Left colon (tissue), 2 donors: ENCODE measurements around the gene GTF2F1. TPM values are rescaled to one million over a fixed set of nuclear protein-coding genes. Genes with fewer than 3 reads are reported as not detected.
"Not testable (repeated sequence)": the region's sequence is repeated elsewhere in the genome, so short reads cannot be mapped to it uniquely, and the experiment has no call there.

Experiments used
- ATAC-seq: fragments of 200-7000 bp; cut with Tn5 transposase; one replicate; pipeline ENCODE4 v1.9.1; 2020; ENCODE audit warnings: mild to moderate bottlenecking, moderate library complexity
- DNase-seq, 2 donors: peaks; one replicate each; pipeline ENCODE4 v3.0.0-alpha.2; 2020
- intact Hi-C, 2 donors: fragments of 100-400 bp; cut with DNase I in 1 of 2; cut with micrococcal nuclease in 1 of 2; formaldehyde crosslinking; loops; one replicate each; pipeline versions ENCODE4 v1.11.2 to v1.14.0; 2022; cut with DNase I, micrococcal nuclease
- total RNA-seq, 2 donors: library from RNA; stranded (reverse); fragmentation: NEBNext Ultra II Directional; extraction: Animal tissue kit (Norgen Biotek cat#: 25700); gene quantifications; one replicate each; pipeline ENCODE4 v1.2.1, GENCODE V29; 2021
- donor health status: DM: no; HTN: no; CAD: no.
- donor health status: DM: yes; HTN: yes; CAD: no.

The GTF2F1 gene
- total RNA-seq, 2 donors from 2014 or later: 52.7 to 58.9 TPM

DNA sequence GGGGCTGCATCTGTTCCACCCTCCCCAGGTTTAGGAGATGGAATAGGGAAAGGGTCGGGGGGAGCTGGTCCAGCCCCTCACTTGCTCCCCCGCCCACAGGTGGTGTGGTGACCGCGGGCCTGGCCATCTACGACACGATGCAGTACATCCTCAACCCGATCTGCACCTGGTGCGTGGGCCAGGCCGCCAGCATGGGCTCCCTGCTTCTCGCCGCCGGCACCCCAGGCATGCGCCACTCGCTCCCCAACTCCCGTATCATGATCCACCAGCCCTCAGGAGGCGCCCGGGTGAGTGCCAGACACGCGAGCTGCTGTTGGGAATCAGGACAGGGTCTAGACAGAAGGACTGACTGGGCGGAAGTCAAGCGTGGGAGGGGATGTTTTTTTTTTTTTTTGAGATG is 28.6 kb downstream of the GTF2F1 start:
- DNase-seq: no peak
- intact Hi-C loops: no loop called here
- ATAC-seq: no peak

DNA sequence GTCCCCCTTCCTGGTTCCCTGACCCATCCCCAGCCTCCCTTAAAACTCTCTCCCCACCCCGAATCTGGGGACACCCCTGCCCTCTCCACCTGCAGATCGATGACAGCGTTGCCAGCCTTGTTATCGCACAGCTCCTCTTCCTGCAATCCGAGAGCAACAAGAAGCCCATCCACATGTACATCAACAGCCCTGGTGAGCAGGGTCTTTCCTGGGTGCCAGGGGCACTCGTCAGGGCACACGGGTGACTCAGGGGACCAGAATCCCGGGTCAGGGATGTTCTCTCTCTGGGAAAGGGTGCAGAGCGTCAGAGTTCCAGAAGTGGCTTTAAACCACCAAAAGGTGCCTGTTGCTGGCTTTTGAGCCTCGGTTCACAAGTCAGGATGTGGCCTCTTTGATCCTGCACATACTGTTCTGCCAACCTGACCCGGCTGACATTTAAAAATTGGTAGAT is 30.6 kb downstream of the GTF2F1 start:
- intact Hi-C loops: no loop called here
- ATAC-seq: no peak
- DNase-seq: no peak

DNA sequence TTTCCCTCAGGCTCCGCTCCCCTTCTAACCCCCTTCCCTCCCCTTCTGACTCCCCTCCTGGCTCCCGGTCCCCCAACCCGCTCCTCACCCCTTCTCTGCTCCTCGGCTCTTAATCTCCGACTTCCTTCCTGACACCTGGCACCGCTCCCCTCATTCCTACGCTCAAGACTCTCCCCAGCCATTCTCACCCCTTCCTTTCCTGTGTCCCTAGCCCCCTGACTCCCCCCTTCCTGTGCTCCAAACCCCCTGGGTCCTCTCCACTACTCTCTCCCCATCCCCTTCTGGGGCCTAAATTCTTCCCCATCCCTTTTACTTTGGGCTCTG is 31.0 kb downstream of the GTF2F1 start:
- ATAC-seq: peak; percentile 32
- intact Hi-C loops: no loop called here
- no peak for DNase-seq

DNA sequence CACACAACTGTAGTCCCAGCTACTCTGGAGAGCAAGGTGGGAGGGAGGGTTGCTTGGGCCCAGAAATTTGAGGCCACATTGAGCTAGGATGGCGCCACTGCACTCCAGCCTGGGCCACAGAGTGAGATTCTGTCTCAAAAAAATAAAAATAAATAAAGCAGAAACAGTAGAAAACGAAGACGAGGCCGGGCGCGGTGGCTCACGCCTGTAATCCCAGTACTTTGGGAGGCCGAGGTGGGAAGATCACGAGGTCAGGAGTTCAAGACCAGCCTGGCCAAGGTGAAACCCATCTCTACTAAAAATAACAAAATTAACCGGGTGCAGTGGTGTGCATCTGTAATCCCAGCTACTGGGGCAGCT is 32.1 kb downstream of the GTF2F1 start:
- ATAC-seq, DNase-seq, intact Hi-C loops: not testable (repeated sequence)

DNA sequence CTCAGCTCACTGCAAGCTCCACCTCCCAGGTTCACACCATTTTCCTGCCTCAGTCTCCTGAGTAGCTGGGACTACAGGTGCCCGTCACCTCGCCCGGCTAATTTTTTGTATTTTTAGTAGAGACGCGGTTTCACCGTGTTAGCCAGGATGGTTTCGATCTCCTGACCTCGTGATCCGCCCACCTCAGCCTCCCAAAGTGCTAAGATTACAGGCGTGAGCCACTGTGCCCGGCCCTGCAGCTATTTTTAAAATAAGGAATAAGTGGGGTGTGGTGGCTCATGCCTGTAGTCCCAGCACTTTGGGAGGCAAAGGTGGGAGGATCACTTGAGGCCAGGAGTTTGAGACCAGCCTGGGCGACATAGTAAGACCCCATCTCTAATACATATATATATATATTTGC is 32.5 kb downstream of the GTF2F1 start:
- ATAC-seq, intact Hi-C loops: not testable (repeated sequence)

DNA sequence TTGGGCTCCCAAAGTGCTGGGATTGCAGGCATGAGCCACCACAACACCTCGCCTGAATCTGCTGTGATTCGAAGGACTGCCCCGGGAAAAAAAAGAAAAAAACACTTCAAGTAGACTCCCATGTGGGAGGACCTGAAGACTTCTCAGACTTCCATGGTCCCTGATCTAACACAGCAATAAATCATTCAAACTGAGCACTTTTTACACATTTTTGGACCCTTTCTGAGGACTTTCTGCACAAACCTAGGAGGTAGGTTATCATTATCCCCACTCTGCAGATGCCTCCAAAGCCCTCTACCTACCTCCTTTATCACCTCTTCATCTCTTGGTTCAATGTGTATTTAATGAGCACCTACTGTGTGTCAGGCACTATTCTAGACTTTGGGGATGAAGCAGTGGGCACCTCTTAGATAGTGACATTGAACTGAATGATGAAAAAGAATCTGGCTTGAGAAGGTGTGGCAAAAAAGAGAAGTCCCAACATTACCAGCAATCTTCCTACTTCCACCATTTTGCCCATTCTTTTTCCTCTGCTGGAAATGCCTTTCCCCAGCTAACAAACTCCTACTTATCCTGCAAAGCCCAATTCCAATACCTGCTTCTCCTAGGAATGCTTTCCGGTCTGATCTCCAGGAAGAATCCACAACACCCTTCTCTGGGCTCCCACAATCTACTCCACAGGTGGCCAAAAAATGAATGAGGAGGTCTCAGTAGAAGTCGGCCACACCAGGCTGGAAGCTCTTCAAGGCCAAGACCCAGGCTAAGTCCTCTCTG is 33.2 kb downstream of the GTF2F1 start:
- no peak for ATAC-seq
- intact Hi-C loops: no loop called here
- no peak for DNase-seq

More for the DNA sequence above, 32.5 kb downstream of the GTF2F1 start:
- DNase-seq: not testable (repeated sequence)

DNA sequence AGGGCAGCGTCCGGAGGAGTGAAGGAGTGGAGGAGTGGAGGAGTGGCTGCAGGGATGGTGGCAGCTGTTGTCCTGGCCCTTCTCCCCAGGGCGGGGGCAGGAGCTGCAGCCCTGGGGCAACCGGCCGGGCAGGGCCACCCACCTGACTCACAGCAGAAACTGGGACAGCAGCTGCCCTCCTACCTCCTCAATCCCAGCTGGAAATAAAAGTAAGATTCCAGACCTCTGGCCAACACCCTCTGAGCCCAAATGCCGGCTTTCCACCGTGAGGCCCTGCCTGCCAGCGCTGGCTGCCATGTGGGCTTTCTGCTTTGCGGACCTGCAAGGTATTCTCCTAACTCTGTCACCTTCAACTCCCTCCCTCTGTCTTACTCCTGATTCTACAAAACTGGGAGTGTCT is 35.0 kb downstream of the GTF2F1 start:
- ATAC-seq: no peak
- DNase-seq: no peak
- intact Hi-C loops: no loop called here

DNA sequence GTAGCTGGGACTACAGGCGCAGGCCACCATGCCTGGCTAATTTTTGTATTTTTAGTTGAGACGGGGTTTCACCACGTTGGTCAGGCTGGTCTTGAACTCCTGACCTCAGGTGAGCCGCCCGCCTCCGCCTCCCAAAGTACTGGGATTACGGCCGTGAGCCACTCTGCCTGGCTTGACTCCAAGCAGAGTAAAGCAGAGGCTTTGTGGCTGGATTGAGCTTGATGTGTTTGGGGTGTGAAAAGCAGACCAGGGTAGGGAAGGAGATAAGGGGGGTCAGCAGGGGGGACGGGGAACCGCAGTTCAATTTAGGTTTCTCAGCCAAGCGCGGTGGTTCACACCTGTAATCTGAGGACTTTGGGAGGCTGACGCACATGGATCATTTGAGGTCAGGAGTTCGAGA is 35.8 kb downstream of the GTF2F1 start:
- ATAC-seq: no peak
- intact Hi-C loops: no loop called here
- DNase-seq: no peak

DNA sequence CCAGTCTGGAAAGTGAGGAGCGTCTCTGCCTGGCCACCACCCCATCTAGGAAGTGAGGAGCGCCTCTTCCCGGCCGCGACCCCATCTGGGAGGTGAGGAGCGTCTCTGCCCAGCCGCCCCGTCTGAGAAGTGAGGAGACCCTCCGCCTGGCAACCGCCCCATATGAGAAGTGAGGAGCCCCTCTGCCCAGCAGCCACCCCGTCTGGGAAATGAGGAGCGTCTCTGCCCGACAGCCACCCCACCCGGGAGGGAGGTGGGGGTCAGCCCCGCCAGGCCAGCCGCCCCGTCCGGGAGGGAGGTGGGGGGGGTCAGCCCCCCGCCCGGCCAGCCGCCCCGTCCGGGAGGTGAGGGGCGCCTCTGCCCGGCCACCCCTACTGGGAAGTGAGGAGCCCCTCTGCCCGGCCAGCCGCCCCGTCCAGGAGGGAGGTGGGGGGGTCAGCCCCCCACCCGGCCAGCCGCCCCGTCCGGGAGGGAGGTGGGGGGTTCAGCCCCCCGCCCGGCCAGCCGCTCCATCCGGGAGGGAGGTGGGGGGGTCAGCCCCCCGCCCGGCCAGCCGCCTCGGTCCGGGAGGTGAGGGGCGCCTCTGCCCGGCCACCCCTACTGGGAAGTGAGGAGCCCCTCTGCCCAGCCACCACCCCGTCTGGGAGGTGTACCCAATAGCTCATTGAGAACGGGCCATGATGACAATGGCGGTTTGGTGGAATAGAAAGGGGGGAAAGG is 37.5 kb downstream of the GTF2F1 start:
- intact Hi-C loops, DNase-seq, ATAC-seq: not testable (repeated sequence)

DNA sequence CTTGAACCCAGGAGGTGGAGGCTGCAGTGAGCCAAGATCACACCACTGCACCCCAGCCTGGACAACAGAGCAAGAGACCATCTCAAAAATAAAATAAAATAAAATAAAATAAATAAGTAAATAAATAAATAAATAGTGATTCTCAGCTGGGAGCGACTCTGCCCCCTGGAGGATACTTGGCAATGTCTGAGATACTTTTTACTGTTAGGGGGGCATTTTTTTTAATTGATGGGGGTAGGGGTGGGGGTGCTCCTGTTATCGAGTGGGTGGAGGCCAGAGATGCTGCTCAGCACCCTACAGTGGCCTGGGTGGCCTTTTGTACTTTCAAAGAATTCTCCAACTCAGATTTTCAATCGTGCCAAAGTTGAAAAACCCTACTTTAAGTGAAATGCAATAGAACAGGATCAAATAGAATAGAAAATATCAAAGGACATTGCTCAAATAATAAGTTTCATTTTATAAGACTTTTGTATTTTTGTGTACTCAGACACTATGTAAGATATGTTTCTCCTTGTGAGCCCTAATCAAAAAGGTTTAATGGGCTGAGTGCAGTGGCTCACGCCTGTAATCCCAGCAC is 38.8 kb downstream of the GTF2F1 start:
- no peak for ATAC-seq

DNA sequence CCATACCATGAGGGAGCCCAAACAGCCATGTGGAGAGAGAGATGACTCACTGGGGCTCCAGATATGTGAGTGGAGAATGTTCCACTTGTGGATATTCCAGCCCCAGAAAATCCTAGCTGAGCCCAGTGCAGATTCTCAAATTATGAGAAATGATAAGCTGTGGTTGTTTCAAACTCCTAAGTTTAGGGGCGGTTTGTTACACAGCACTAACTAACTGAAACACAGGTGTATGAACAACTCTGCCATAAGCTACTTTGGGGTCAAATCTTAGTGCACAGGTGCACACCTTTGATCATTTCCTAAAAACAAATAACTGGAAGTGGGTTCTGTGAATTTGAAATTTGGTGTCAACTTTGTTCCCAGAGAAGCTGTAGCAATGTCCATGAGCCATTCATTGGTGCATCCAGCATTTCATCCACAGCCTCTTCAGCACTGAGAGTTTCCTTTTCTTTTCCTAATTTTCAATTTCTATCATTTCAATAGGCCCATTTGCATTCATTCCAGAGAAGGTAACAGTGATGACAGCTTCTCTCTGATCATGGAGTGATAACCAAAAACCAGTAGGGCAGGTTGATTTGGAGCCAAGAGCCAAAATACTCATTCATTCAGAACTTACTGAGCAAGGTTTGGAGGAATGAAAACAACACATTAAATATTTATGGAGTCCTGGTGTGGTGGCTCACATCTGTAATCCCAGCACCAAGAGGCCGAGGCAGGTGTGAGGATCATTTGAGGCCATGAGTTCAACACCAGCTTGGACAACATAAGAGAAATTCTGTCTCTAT is 40.4 kb downstream of the GTF2F1 start:
- intact Hi-C loops: no loop called here
- ATAC-seq: no peak
- no peak for DNase-seq

More for the DNA sequence above, 38.8 kb downstream of the GTF2F1 start:
- intact Hi-C loops: no loop called here
- no peak for DNase-seq

DNA sequence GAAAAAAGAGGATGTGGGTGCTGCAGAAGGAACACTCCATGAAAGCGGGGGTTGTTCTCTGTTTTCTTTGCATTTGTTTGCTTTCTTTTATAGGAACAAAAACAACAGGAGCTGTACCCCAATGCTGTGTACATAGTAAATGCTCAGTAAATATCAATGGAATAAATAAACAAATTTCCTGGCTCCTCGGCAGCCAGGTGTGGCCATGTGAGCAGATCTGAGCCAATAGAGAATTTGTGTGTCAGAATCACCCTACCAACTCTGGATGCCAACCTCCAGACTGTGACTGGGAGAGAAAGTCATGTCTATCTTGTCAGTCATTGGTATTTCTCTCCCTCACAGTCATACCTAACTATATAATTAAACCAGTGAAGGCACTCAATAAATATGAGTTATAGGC is 42.3 kb downstream of the GTF2F1 start:
- ATAC-seq (no peak), DNase-seq (no peak)
- intact Hi-C loops: no loop called here

DNA sequence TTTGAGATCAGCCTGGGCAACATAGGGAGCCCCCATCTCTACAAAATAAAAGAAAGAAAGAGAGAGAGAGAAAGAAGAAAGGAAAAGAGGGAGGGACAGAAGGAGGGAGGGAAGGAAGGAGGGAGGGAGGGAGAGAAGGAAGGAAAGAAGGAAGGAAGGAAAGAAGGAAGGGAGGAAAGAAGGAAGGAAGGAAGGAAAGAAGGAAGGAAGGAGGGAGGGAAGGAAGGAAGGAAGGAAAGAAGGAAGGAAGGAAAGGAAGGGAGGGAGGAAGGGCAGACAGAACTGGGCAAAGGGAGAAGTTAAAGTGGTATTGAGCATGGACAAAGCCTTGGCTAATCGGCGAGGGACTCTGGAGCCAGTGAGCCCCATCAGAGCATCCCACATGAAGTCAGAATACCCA is 43.7 kb downstream of the GTF2F1 start:
- ATAC-seq, DNase-seq, intact Hi-C loops: not testable (repeated sequence)

DNA sequence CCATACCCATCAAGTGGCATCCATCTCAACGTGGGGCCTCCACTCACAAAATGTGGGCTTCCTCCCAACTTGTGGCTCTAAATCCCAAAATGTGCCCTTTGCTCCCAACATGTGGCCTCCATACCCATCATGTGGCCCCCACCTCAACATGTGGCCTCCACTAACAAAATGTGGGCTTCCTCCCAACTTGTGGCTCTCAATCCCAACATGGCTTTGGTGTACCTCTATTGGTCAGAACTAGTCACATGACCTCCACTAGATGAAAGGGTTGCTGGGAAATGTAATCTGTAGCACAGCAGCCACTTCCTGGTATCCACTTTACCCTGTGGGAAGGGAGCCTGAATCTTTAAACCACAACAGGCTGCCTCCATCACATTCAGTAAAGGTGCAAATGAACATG is 49.5 kb downstream of the GTF2F1 start:
- ATAC-seq: no peak
- intact Hi-C loops: no loop called here
- no peak for DNase-seq

DNA sequence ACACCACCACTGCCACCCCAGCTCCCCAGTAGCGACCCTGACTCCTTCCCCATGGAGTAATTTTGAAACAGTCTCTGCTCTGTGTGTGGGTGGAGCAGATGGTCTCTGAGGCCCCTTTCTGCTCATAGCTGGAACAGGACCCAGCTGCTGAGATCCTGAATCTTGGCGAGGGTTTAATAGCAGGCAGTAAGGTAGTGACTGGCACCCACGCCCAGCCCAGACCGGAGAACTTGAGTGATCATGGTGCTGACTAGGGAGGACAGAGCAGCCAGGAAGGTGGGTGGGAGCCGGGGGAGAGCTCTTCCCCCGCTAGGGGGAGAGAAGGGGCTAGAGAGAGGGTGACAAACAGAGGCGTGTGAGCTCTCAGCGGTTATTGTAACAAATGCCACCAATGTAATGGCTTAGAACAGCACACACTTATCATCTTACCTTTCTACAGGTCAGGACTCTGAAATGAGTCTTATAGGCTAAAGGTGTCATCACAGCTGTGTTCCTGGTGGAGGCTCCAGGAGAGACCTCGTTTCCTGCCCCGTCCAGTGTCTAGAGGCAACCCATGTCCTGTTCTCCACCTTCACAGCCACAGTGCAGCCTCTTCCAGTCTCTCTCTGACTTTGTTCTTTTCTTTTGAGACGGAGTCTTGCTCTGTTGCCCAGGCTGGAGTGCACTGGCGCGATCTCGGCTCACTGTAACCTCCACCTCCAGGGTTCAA is 52.3 kb downstream of the GTF2F1 start:
- no peak for DNase-seq

DNA sequence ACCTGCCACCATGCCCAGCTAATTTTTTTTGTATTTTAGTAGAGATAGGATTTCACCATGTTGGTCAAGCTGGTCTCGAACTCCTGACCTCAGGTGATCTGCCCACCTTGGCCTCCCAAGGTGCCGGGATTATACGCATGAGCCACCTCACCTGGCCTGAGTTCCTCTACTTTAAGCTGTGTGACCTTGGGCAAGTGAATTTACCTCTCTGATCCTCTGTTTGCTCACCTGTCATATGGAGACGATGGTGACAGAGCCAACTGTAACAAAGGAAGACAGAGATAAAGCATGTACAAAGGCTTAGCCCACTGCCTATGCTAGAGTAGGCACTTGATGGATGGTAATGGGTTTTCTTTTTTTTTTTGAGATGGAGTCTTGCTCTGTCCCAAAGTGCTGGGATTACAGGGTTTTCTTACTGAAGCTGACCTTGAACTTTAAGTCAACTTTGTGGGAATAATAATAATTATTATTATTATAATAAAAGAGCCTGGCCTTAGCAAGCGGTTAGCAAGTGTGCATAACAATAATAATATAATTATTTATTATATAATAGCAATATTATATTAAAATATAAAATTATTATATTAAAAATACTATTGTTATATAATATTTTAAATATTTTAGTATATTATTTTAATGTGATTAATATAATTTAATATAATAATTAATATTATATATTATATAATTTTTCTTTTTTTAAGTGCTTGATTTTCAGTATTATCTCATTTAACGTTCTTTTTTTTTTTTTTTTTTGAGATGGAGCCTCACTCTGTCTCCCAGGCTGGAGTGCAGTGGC is 58.3 kb downstream of the GTF2F1 start:
- DNase-seq (no peak), ATAC-seq (no peak)
- intact Hi-C loops: no loop called here

More for the DNA sequence above, 52.3 kb downstream of the GTF2F1 start:
- intact Hi-C loops: no loop called here
- no peak for ATAC-seq

DNA sequence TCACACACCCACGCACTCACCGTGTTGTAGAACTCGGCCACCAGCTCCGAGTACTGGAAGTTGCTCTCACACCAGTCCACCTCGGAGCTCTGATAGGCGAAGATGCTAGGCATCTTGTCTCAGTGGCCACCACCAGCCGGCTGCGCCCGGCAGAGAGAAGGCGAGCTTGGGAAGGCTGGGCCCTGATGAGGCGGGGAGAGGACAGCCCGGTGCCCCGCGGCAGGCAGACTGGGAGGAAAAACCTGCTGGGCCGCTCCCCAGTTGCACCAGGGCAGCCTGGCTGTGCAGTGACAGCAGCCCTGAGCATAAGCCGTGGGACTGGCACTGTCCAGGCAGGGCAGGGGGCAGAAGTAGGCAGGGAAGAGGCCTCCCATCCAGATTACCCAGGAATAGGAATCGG is 59.5 kb downstream of the GTF2F1 start, which contains the start of gene ACER1:
TSS of gene ACER1 (minus strand) at position 174 of the 400 bp plus-strand sequence. CDS start at position 113, 61 bp downstream.
- no peak for DNase-seq
- intact Hi-C loops: no loop called here
- ATAC-seq: no peak
